Stimulated activated naive CD4-positive, alpha-beta T cell treated with Interleukin-2 at 50 U/mL for 16 hours (primary cell): Measurements from ENCODE around the gene CPLX3.

Source experiments
- DNase-seq: peaks from one replicate; lab custom pipeline; 2025; lab: John Stamatoyannopoulos, UW

CPLX3 gene

GRCh38 chr15:74802862-74803447 is 23.5 kb upstream of the CPLX3 start:
- no peak for DNase-seq

- DNase-seq, result no peak
Observed at GRCh38 chr15:74804935-74805334, 21.5 kb upstream of the CPLX3 start.

GRCh38 chr15:74807282-74807681 is 19.1 kb upstream of the CPLX3 start:
- no peak for DNase-seq

GRCh38 chr15:74808078-74808839 is 18.2 kb upstream of the CPLX3 start:
- DNase-seq, result no peak

- no peak for DNase-seq
Observed at GRCh38 chr15:74808840-74809229, 17.6 kb upstream of the CPLX3 start.

- DNase-seq, result no peak
Observed at GRCh38 chr15:74809242-74809641, 17.2 kb upstream of the CPLX3 start.

GRCh38 chr15:74809956-74810355 is 16.5 kb upstream of the CPLX3 start:
- DNase-seq, result no peak

- no peak for DNase-seq
Observed at GRCh38 chr15:74812533-74812932, 13.9 kb upstream of the CPLX3 start, which contains the start of gene LMAN1L. Gene LMAN1L (plus strand): TSS chr15:74812835. CDS start chr15:74812855, 20 bp downstream.

GRCh38 chr15:74815121-74815934 is 11.1 kb upstream of the CPLX3 start:
- DNase-seq, result no peak

- DNase-seq, result no peak
Observed at GRCh38 chr15:74815961-74816360, 10.5 kb upstream of the CPLX3 start.

- DNase-seq, result no peak
Observed at GRCh38 chr15:74816624-74817369, 9.6 kb upstream of the CPLX3 start.

- DNase-seq, result no peak
Observed at GRCh38 chr15:74817370-74817737, 9.1 kb upstream of the CPLX3 start.

- no peak for DNase-seq
Observed at GRCh38 chr15:74820056-74820455, 6.4 kb upstream of the CPLX3 start.

GRCh38 chr15:74821091-74821789 is 5.2 kb upstream of the CPLX3 start:
- DNase-seq, result no peak

GRCh38 chr15:74821790-74822158 is 4.7 kb upstream of the CPLX3 start:
- DNase-seq, result no peak

- no peak for DNase-seq
Observed at GRCh38 chr15:74822233-74822632, 4.2 kb upstream of the CPLX3 start.

- DNase-seq, result no peak
Observed at GRCh38 chr15:74823324-74823723, 3.1 kb upstream of the CPLX3 start.

- DNase-seq, result no peak
Observed at GRCh38 chr15:74824976-74825375, 1.5 kb upstream of the CPLX3 start.

GRCh38 chr15:74825866-74826265 is 561 bp upstream of the CPLX3 start:
- DNase-seq, result no peak

GRCh38 chr15:74826921-74827320 is 494 bp downstream of the CPLX3 start:
- no peak for DNase-seq

GRCh38 chr15:74827614-74828013 is 1.2 kb downstream of the CPLX3 start:
- no peak for DNase-seq

- no peak for DNase-seq
Observed at GRCh38 chr15:74828835-74829234, 2.4 kb downstream of the CPLX3 start.
